Endothelial cell of umbilical vein (primary cell): Measurements from ENCODE around the gene ZCCHC14. TPM values are rescaled to one million over a fixed set of nuclear protein-coding genes. Genes with fewer than 3 reads are reported as not detected.

ENCODE experiments used
- BruUV-seq: library from RNA; stranded (reverse); fragments of 400-500 nt; replicated peaks from 2 replicates; lab custom pipeline; 2021; lab: Mats Ljungman, UMichigan
- CTCF ChIA-PET: fragments of 300-600, 350-600 bp; sonication (Branson Sonifier 250); formaldehyde crosslinking; loops from one replicate; lab custom pipeline; 2021; ENCODE audit warnings: antibody characterized with exemption, inconsistent platforms; lab: Charles Lee
- POLR2A ChIA-PET: fragments of 300-600, 350-600 bp; sonication (Branson Sonifier 250); formaldehyde crosslinking; loops from one replicate; lab custom pipeline; 2021; ENCODE audit warnings: antibody characterized with exemption, inconsistent platforms; lab: Charles Lee
- DNase-seq: peaks from one replicate; pipeline ENCODE4 v3.0.0-alpha.2; 2011; ENCODE audit warnings: low read depth, low spot score
- FAIRE-seq: peaks from 2 replicates; lab custom pipeline; 2011; peaks lifted over from hg19 to GRCh38; lab: Jason Lieb, UNC
- H2AFZ ChIP-seq: 2 replicates; pipeline ENCODE4 v1.6.0; 2012; ENCODE audit warnings: low read depth, low read length, control low read depth, inconsistent platforms
- H3K27ac ChIP-seq: 2 replicates; pipeline ENCODE4 v1.5.1; 2011; ENCODE audit warnings: low read depth, mild to moderate bottlenecking, control low read depth, low read length, moderate library complexity; ENCODE audit not compliant: insufficient read depth
- H3K27me3 ChIP-seq, 2 experiments: 2 replicates each; pipeline versions ENCODE4 v1.6.0 to v1.6.1; 2011; ENCODE audit warnings: low read length in 2 of 2, mixed read lengths in 1 of 2; ENCODE audit not compliant: control insufficient read depth in 2 of 2, insufficient read depth in 2 of 2
- H3K36me3 ChIP-seq, 2 experiments: 2 replicates in 1 of 2; 3 replicates in 1 of 2; pipeline ENCODE4 v1.5.1; 2011; ENCODE audit warnings: low read length in 2 of 2, mild to moderate bottlenecking in 1 of 2, moderate library complexity in 1 of 2; ENCODE audit not compliant: control insufficient read depth in 2 of 2, insufficient read depth in 2 of 2; ENCODE audit errors: extremely low read depth in 1 of 2
- H3K4me1 ChIP-seq: 3 replicates; pipeline ENCODE4 v1.5.1; 2011; ENCODE audit warnings: mild to moderate bottlenecking, low read length; ENCODE audit not compliant: control insufficient read depth, insufficient read depth; ENCODE audit errors: extremely low read depth
- H3K4me2 ChIP-seq: 2 replicates; pipeline ENCODE4 v1.6.1; 2011; ENCODE audit warnings: low read length, control low read depth, mixed read lengths; ENCODE audit not compliant: insufficient read depth
- H3K4me3 ChIP-seq, 3 experiments: fragments of 200-600 bp in 1 of 3; sonication (generic), shearing (Covaris generic) in 1 of 3; replicated peaks in 1 of 3; 2 replicates each; pipeline ENCODE4 v1.5.1; 2011 to 2016; ENCODE audit warnings: control low read depth in 3 of 3, low read length in 3 of 3, mild to moderate bottlenecking in 2 of 3, inconsistent platforms in 1 of 3, low read depth in 1 of 3, moderate library complexity in 1 of 3; ENCODE audit not compliant: insufficient read depth in 1 of 3
- H3K79me2 ChIP-seq: 2 replicates; pipeline ENCODE4 v1.6.0; 2012; ENCODE audit warnings: low read length, inconsistent platforms; ENCODE audit not compliant: control insufficient read depth, insufficient read depth
- H3K9ac ChIP-seq: replicated peaks from 2 replicates; pipeline ENCODE3; 2011; ENCODE audit warnings: low read length, control low read depth; ENCODE audit not compliant: insufficient read depth; ENCODE audit errors: extremely low read depth
- H3K9me1 ChIP-seq: replicated peaks from 3 replicates; pipeline ENCODE4 v1.6.0; 2011; ENCODE audit warnings: mild to moderate bottlenecking, low read length; ENCODE audit not compliant: control insufficient read depth, insufficient read depth; ENCODE audit errors: extremely low read depth
- H3K9me3 ChIP-seq: replicated peaks from 2 replicates; pipeline ENCODE4 v1.5.1; 2012; ENCODE audit warnings: low read length, inconsistent platforms; ENCODE audit not compliant: control insufficient read depth, insufficient read depth
- H4K20me1 ChIP-seq: replicated peaks from 2 replicates; pipeline ENCODE3; 2011; ENCODE audit warnings: mild to moderate bottlenecking, low read length; ENCODE audit not compliant: control insufficient read depth, insufficient read depth; ENCODE audit errors: extremely low read depth
- EZH2 ChIP-seq: IDR thresholded peaks from 2 replicates; pipeline ENCODE4 v1.6.1; 2012; ENCODE audit warnings: borderline replicate concordance, low read depth, mild to moderate bottlenecking, moderate library complexity, low read length, inconsistent platforms; ENCODE audit not compliant: severe bottlenecking
- FOS ChIP-seq: IDR thresholded peaks from 2 replicates; pipeline ENCODE4 v1.6.1; 2011; ENCODE audit warnings: mild to moderate bottlenecking, low read length, moderate library complexity, borderline replicate concordance; ENCODE audit not compliant: insufficient read depth
- GATA2 ChIP-seq: IDR thresholded peaks from 2 replicates; pipeline ENCODE4 v1.7.0; 2011; ENCODE audit warnings: low read depth, mild to moderate bottlenecking, moderate library complexity, mixed read lengths, low read length; ENCODE audit not compliant: insufficient read length, insufficient read depth
- JUN ChIP-seq: IDR thresholded peaks from 2 replicates; pipeline ENCODE4 v1.6.1; 2011; ENCODE audit warnings: borderline replicate concordance, low read depth; ENCODE audit not compliant: insufficient read length, insufficient read depth
- MYC ChIP-seq: IDR thresholded peaks from one replicate; pipeline ENCODE4 v1.6.1; 2011; ENCODE audit warnings: mild to moderate bottlenecking, low read depth, low read length
- POLR2A ChIP-seq: IDR thresholded peaks from 2 replicates; pipeline ENCODE4 v1.6.1; 2012; ENCODE audit warnings: low read depth, mild to moderate bottlenecking, control low read depth, low read length
- POLR2AphosphoS5 ChIP-seq: IDR thresholded peaks from 2 replicates; pipeline ENCODE4 v1.6.1; 2012; ENCODE audit warnings: low read depth, mild to moderate bottlenecking, control low read depth, low read length, moderate library complexity; ENCODE audit not compliant: insufficient read depth
- dilution Hi-C: fragments of 300-500 bp; cut with MboI; formaldehyde crosslinking; loops from one replicate; pipeline ENCODE4 v1.15.0; 2019; ENCODE audit warnings: low sequenced_read_pairs; ENCODE audit not compliant: extremely low pct_ligation_motif_present
- intact Hi-C: fragments of 100-400 bp; cut with micrococcal nuclease; formaldehyde crosslinking; loops from one replicate; pipeline ENCODE4 v1.10.0; 2022
- polyA plus RNA-seq, 4 experiments: library from polyadenylated mRNA; depleted of rRNA in 3 of 4; stranded (reverse) in 3 of 4; unstranded in 1 of 4; fragments of >200 nt; gene quantifications; 2 replicates each; pipeline versions ENCODE4 v1.2.1 to v1.2.3, GENCODE V29; 2011 to 2012; ENCODE audit warnings: missing spikeins in 1 of 4
- total RNA-seq: library from RNA; stranded (reverse); gene quantifications from 2 replicates; pipeline ENCODE4 v1.2.3, GENCODE V29; 2021
- TF ChIP-seq, protein P1 (sequence below): IDR thresholded peaks from 2 replicates; pipeline ENCODE4 v1.6.1; 2011; ENCODE audit not compliant: insufficient read depth, insufficient read length
- TF ChIP-seq, protein P2 (sequence below), 2 donors: IDR thresholded peaks; 1 replicate in 1 of 2; 2 replicates in 1 of 2; pipeline ENCODE4 v1.5.1; 2011; ENCODE audit warnings: low read length in 2 of 2, mild to moderate bottlenecking in 2 of 2, moderate library complexity in 2 of 2, control low read depth in 1 of 2, inconsistent platforms in 1 of 2, low read depth in 1 of 2; ENCODE audit not compliant: insufficient read depth in 1 of 2; ENCODE audit errors: extremely low read depth in 1 of 2

The ZCCHC14 gene
- total and polyA plus RNA-seq, 2 donors (not counting 3 experiments of a cell fraction or from before 2014, with no cell fraction given) = 9.5 to 30.9 TPM

DNA sequence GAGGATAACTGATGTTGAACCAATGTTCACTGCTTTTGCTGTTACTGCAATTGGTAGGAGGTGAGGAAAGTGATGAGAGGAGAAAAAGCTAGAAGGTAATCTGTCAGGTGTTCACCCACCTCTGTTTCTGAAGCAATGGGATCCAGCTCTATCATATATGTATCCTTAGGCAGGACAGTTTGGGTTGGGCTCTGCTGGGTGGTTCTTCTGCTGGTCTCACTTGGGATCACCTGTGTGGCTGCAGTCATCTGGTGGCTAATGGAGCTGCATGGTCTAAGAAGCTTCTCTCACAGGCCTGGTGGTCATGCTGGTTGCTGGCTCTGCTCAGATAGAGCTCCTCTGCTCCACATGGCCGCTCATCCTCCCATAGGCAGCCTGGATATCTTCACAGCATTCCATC, 40.2 kb upstream of the ZCCHC14 start:
- CTCF ChIA-PET = no interaction called here
- no peak for FAIRE-seq
- BruUV-seq = no TSS peak

More for the DNA sequence above, 40.2 kb upstream of the ZCCHC14 start:
- TF ChIP-seq EZH2 = no peak
- TF ChIP-seq MYC = no peak
- TF ChIP-seq, protein P1, sequence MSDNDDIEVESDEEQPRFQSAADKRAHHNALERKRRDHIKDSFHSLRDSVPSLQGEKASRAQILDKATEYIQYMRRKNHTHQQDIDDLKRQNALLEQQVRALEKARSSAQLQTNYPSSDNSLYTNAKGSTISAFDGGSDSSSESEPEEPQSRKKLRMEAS = no peak
- TF ChIP-seq GATA2 = no peak
- no peak for TF ChIP-seq POLR2A
- TF ChIP-seq JUN = no peak
- no peak for TF ChIP-seq POLR2AphosphoS5
- TF ChIP-seq FOS = no peak
- TF ChIP-seq, protein P2, sequence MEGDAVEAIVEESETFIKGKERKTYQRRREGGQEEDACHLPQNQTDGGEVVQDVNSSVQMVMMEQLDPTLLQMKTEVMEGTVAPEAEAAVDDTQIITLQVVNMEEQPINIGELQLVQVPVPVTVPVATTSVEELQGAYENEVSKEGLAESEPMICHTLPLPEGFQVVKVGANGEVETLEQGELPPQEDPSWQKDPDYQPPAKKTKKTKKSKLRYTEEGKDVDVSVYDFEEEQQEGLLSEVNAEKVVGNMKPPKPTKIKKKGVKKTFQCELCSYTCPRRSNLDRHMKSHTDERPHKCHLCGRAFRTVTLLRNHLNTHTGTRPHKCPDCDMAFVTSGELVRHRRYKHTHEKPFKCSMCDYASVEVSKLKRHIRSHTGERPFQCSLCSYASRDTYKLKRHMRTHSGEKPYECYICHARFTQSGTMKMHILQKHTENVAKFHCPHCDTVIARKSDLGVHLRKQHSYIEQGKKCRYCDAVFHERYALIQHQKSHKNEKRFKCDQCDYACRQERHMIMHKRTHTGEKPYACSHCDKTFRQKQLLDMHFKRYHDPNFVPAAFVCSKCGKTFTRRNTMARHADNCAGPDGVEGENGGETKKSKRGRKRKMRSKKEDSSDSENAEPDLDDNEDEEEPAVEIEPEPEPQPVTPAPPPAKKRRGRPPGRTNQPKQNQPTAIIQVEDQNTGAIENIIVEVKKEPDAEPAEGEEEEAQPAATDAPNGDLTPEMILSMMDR (IDR thresholded peaks at IDR 0.05; ENCODE audit: extremely low read depth in 1 of 2, insufficient read depth in 1 of 2, low read depth in 1 of 2, low read length in 2 of 2) = no peak
- no peaks in the 10 kb centered on the region for H3K36me3 ChIP-seq
- no peak overlapping the region for H3K9ac ChIP-seq
- H3K27ac ChIP-seq = no peak overlapping the region
- H3K9me3 ChIP-seq = no peaks in the 10 kb centered on the region
- no peak for DNase-seq
- H3K27me3 ChIP-seq = peaks cover 0 to 2% of the 10 kb centered on the region in 2 experiments
- H3K9me1 ChIP-seq = no peaks in the 10 kb centered on the region
- no peaks in the 10 kb centered on the region for H4K20me1 ChIP-seq
- no peak overlapping the region for H3K4me2 ChIP-seq
- H3K4me1 ChIP-seq = peaks cover 3% of the 10 kb centered on the region
- H3K4me3 ChIP-seq = no peak overlapping the region
- no peak overlapping the region for H2AFZ ChIP-seq
- no peaks in the 10 kb centered on the region for H3K79me2 ChIP-seq
- dilution Hi-C loops = no loop called here
- POLR2A ChIA-PET = no interaction called here
- intact Hi-C loops = no loop called here
